HepG2 (cell line): ENCODE data around the gene SCGB1D2. TPM values are rescaled to one million over a fixed set of nuclear protein-coding genes. Genes with fewer than 3 reads are reported as not detected.
A peak's percentile ranks its signal among the peaks of the same experiment; 100 is the strongest.

Experiments used
- ATAC-seq: fragments of 200-7000 bp; cut with Tn5 transposase; 3 replicates; pipeline ENCODE4 v1.9.1; 2020; ENCODE audit warnings: mild to moderate bottlenecking, moderate library complexity
- BruUV-seq: library from RNA; stranded (reverse); fragments of 400-500 nt; replicated peaks from 2 replicates; lab custom pipeline; 2021; lab: Mats Ljungman, UMichigan
- CTCF ChIA-PET: fragments of 300-600 bp; formaldehyde crosslinking; extraction: SDS; loops from one replicate; lab custom pipeline; 2021; ENCODE audit warnings: low total read pairs, inconsistent platforms, low intra/inter-chr PET ratio; lab: Yijun Ruan, JAX
- POLR2A ChIA-PET: fragments of 350-600 bp; sonication (Branson Sonifier 250); formaldehyde crosslinking; loops from one replicate; lab custom pipeline; 2020; ENCODE audit warnings: antibody characterized with exemption, inconsistent platforms; lab: Yijun Ruan, JAX
- DNase-seq: peaks from one replicate; pipeline ENCODE4 v3.0.0-alpha.2; 2015; ENCODE audit warnings: low spot score
- FAIRE-seq: peaks from 3 replicates; lab custom pipeline; 2011; peaks lifted over from hg19 to GRCh38; lab: Jason Lieb, UNC
- H2AFZ ChIP-seq: one replicate; pipeline ENCODE4 v1.6.1; 2011; ENCODE audit warnings: low read length, inconsistent platforms
- H3K27ac ChIP-seq: fragments of 300-600 bp; 3 replicates; pipeline ENCODE4 v1.8.0; 2011; ENCODE audit warnings: mixed run types, mild to moderate bottlenecking, mixed read lengths, low read length, inconsistent platforms; ENCODE audit not compliant: insufficient read depth; ENCODE audit errors: extremely low read length
- H3K27me3 ChIP-seq, 2 experiments: fragments of 200-600 bp in 1 of 2; 2 replicates in 1 of 2; 3 replicates in 1 of 2; pipeline versions ENCODE4 v1.6.0 to v1.8.0; 2011; ENCODE audit warnings: low read length in 2 of 2, mild to moderate bottlenecking in 2 of 2, moderate library complexity in 2 of 2, inconsistent platforms in 1 of 2; ENCODE audit not compliant: insufficient read depth in 2 of 2, control insufficient read depth in 1 of 2
- H3K36me3 ChIP-seq, 2 experiments: fragments of 200-600 bp in 1 of 2; replicated peaks in 1 of 2; 2 replicates in 1 of 2; 3 replicates in 1 of 2; pipeline versions ENCODE4 v1.5.1 to v1.8.0; 2011; ENCODE audit warnings: low read length in 2 of 2, inconsistent platforms in 1 of 2; ENCODE audit not compliant: insufficient read depth in 2 of 2, control insufficient read depth in 1 of 2
- H3K4me1 ChIP-seq: 2 replicates; pipeline ENCODE4 v1.5.1; 2012; ENCODE audit warnings: low read length, inconsistent platforms; ENCODE audit not compliant: insufficient read depth
- H3K4me2 ChIP-seq: 2 replicates; pipeline ENCODE4 v1.6.0; 2011; ENCODE audit warnings: low read depth, low read length, inconsistent platforms
- H3K4me3 ChIP-seq, 3 experiments: fragments of 200-600 bp in 1 of 3; sonication (generic), shearing (Covaris generic) in 1 of 3; replicated peaks in 1 of 3; 2 replicates each; pipeline ENCODE4 v1.5.1; 2011 to 2016; ENCODE audit warnings: low read length in 3 of 3, inconsistent platforms in 2 of 3, low read depth in 2 of 3, mild to moderate bottlenecking in 2 of 3, control low read depth in 1 of 3, mixed read lengths in 1 of 3; ENCODE audit not compliant: insufficient read depth in 1 of 3
- H3K79me2 ChIP-seq: one replicate; pipeline ENCODE4 v1.6.1; 2011; ENCODE audit warnings: low read length, inconsistent platforms; ENCODE audit not compliant: insufficient read depth
- H3K9ac ChIP-seq: 2 replicates; pipeline ENCODE4 v1.6.0; 2011; ENCODE audit warnings: mild to moderate bottlenecking, low read depth, low read length, inconsistent platforms; ENCODE audit not compliant: insufficient read depth
- H3K9me3 ChIP-seq: 2 replicates; pipeline ENCODE4 v1.5.1; 2012; ENCODE audit warnings: mild to moderate bottlenecking, low read length
- H4K20me1 ChIP-seq: 2 replicates; pipeline ENCODE4 v1.6.0; 2011; ENCODE audit warnings: inconsistent platforms, mild to moderate bottlenecking, low read length, moderate library complexity; ENCODE audit not compliant: insufficient read depth
- CHCHD3 ChIP-seq: sonication (generic); formaldehyde crosslinking; IDR thresholded peaks from 2 replicates; pipeline ENCODE4 v1.8.0; 2022; ENCODE audit warnings: mild to moderate bottlenecking, missing genetic modification reagents, moderate library complexity
- CTCF ChIP-seq: sonication (generic); formaldehyde crosslinking; IDR thresholded peaks from 2 replicates; pipeline ENCODE4 v1.5.0; 2020; ENCODE audit warnings: mild to moderate bottlenecking, missing genetic modification reagents, moderate library complexity
- GLI4 ChIP-seq: sonication (generic); formaldehyde crosslinking; IDR thresholded peaks from 2 replicates; pipeline ENCODE4 v1.5.1; 2020; ENCODE audit warnings: missing genetic modification reagents, mild to moderate bottlenecking, moderate library complexity, borderline replicate concordance
- IRF2 ChIP-seq: IDR thresholded peaks from 2 replicates; pipeline ENCODE4 v1.6.1; 2018; ENCODE audit warnings: missing genetic modification reagents, missing compliant biosample characterization
- MED1 ChIP-seq: sonication (generic); formaldehyde crosslinking; IDR thresholded peaks from 2 replicates; pipeline ENCODE4 v1.4.0; 2020; ENCODE audit warnings: missing genetic modification reagents
- SMAD1 ChIP-seq: sonication (generic); formaldehyde crosslinking; IDR thresholded peaks from 2 replicates; pipeline ENCODE4 v1.4.0; 2020; ENCODE audit warnings: missing genetic modification reagents, low read depth, mild to moderate bottlenecking, borderline replicate concordance
- SMC3 ChIP-seq: IDR thresholded peaks from 2 replicates; pipeline ENCODE4 v1.6.1; 2011; ENCODE audit warnings: low read length, improper control_type of control experiment
- SNAI1 ChIP-seq: sonication (generic); formaldehyde crosslinking; IDR thresholded peaks from 2 replicates; pipeline ENCODE4 v1.5.0; 2020; ENCODE audit warnings: mild to moderate bottlenecking, missing genetic modification reagents, borderline replicate concordance
- SP140L ChIP-seq: sonication (generic); formaldehyde crosslinking; IDR thresholded peaks from 2 replicates; pipeline ENCODE4 v1.4.0; 2020; ENCODE audit warnings: missing genetic modification reagents, borderline replicate concordance
- SRSF9 ChIP-seq: fragments of 200-400 bp; formaldehyde crosslinking; IDR thresholded peaks from 2 replicates; pipeline ENCODE4 v1.6.1; 2018; ENCODE audit warnings: borderline replicate concordance, mild to moderate bottlenecking, low read depth, low read length; ENCODE audit not compliant: insufficient read depth, poor library complexity, severe bottlenecking
- U2AF2 ChIP-seq: fragments of 200-400 bp; formaldehyde crosslinking; IDR thresholded peaks from 2 replicates; pipeline ENCODE4 v1.6.1; 2017; ENCODE audit warnings: low read depth, mild to moderate bottlenecking, low read length
- ZBTB2 ChIP-seq: sonication (generic); formaldehyde crosslinking; IDR thresholded peaks from 2 replicates; pipeline ENCODE4 v1.8.0; 2022; ENCODE audit warnings: low read depth, missing genetic modification reagents
- ZFP82 ChIP-seq: sonication (generic); formaldehyde crosslinking; IDR thresholded peaks from 2 replicates; pipeline ENCODE4 v1.5.1; 2020; ENCODE audit warnings: mild to moderate bottlenecking, missing genetic modification reagents, borderline replicate concordance
- ZNF296 ChIP-seq: sonication (generic); formaldehyde crosslinking; conservative IDR thresholded peaks from 2 replicates; pipeline ENCODE4 v1.5.0; 2020; ENCODE audit warnings: mild to moderate bottlenecking, missing genetic modification reagents
- ZNF558 ChIP-seq: sonication (generic); formaldehyde crosslinking; IDR thresholded peaks from 2 replicates; pipeline ENCODE4 v1.9.0; 2022; ENCODE audit warnings: mild to moderate bottlenecking, missing genetic modification reagents, borderline replicate concordance
- ZNF720 ChIP-seq: sonication (generic); formaldehyde crosslinking; IDR thresholded peaks from 2 replicates; pipeline ENCODE4 v1.4.0; 2020; ENCODE audit warnings: missing genetic modification reagents
- ZSCAN21 ChIP-seq: sonication (generic); formaldehyde crosslinking; IDR thresholded peaks from 2 replicates; pipeline ENCODE4 v1.8.0; 2022; ENCODE audit warnings: mild to moderate bottlenecking, missing genetic modification reagents, moderate library complexity, borderline replicate concordance
- in situ Hi-C: cut with HindIII; loops from 2 replicates; pipeline ENCODE4 v1.10.0; 2017; ENCODE audit warnings: low pct_unique_long_range_greater_than_20kb; ENCODE audit not compliant: extremely low pct_ligation_motif_present
- intact Hi-C: fragments of 100-400 bp; cut with micrococcal nuclease; formaldehyde crosslinking; loops from one replicate; pipeline ENCODE4 v1.10.0; 2022; ENCODE audit not compliant: unreplicated experiment
- polyA plus RNA-seq, 8 experiments: library from polyadenylated mRNA; depleted of rRNA in 3 of 8; stranded (reverse) in 7 of 8; unstranded in 1 of 8; fragments of >200 nt; fragmentation: Illumina TruSeq in 4 of 8; extraction: Trizol in 4 of 8; gene quantifications; 2 replicates each; pipeline versions ENCODE4 v1.2.1 to v1.2.3, GENCODE V29; 2011 to 2016; ENCODE audit warnings: low read depth in 4 of 8, missing spikeins in 1 of 8, mixed read lengths in 1 of 8; ENCODE audit not compliant: insufficient read depth in 1 of 8
- total RNA-seq, 5 experiments: library from RNA; depleted of rRNA; stranded (reverse); fragments of >200 nt; fragmentation: Illumina TruSeq; extraction: Trizol; gene quantifications; 2 replicates each; pipeline ENCODE4 v1.2.3, GENCODE V29; 2016; ENCODE audit warnings: low read depth in 1 of 5
- TF ChIP-seq, protein P1 (sequence below): sonication (generic); formaldehyde crosslinking; IDR thresholded peaks from 2 replicates; pipeline ENCODE4 v1.4.0; 2020; ENCODE audit warnings: missing genetic modification reagents, borderline replicate concordance

The SCGB1D2 gene
- total and polyA plus RNA-seq, 2 of the 13 experiments (the other 11 are each of a cell fraction or from before 2014, with no cell fraction given): not detected

- ChIA-PET CTCF (interaction anchor here (1.1 to 1.4 kb wide), 2 partner anchors 77 to 91 kb away, joined by 4 to 5 read pairs; no protein-coding TSS in a partner anchor), POLR2A (no interaction called here)
- in situ Hi-C loops: no loop called here
- Histone ChIP-seq H3K27ac (no peak overlapping the region), H2AFZ (no peak overlapping the region), H3K4me3 (no peak overlapping the region), H3K9me3 (no peaks in the 10 kb centered on the region), H4K20me1 (no peaks in the 10 kb centered on the region), H3K79me2 (no peaks in the 10 kb centered on the region), H3K4me1 (no peaks in the 10 kb centered on the region), H3K36me3 (no peaks in the 10 kb centered on the region), H3K9ac (no peak overlapping the region), H3K27me3 (peaks cover 0 to 17% of the 10 kb centered on the region in 2 experiments; a peak in 2 of 5 replicates), H3K4me2 (no peak overlapping the region)
- ATAC-seq (no peak), DNase-seq (no peak), FAIRE-seq (no peak)
- intact Hi-C loops: no loop called here
- BruUV-seq: no TSS peak
- TF ChIP-seq, protein P1, sequence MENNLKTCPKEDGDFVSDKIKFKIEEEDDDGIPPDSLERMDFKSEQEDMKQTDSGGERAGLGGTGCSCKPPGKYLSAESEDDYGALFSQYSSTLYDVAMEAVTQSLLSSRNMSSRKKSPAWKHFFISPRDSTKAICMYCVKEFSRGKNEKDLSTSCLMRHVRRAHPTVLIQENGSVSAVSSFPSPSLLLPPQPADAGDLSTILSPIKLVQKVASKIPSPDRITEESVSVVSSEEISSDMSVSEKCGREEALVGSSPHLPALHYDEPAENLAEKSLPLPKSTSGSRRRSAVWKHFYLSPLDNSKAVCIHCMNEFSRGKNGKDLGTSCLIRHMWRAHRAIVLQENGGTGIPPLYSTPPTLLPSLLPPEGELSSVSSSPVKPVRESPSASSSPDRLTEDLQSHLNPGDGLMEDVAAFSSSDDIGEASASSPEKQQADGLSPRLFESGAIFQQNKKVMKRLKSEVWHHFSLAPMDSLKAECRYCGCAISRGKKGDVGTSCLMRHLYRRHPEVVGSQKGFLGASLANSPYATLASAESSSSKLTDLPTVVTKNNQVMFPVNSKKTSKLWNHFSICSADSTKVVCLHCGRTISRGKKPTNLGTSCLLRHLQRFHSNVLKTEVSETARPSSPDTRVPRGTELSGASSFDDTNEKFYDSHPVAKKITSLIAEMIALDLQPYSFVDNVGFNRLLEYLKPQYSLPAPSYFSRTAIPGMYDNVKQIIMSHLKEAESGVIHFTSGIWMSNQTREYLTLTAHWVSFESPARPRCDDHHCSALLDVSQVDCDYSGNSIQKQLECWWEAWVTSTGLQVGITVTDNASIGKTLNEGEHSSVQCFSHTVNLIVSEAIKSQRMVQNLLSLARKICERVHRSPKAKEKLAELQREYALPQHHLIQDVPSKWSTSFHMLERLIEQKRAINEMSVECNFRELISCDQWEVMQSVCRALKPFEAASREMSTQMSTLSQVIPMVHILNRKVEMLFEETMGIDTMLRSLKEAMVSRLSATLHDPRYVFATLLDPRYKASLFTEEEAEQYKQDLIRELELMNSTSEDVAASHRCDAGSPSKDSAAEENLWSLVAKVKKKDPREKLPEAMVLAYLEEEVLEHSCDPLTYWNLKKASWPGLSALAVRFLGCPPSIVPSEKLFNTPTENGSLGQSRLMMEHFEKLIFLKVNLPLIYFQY (CRISPR knock-in tag): no peak
- no peak for TF ChIP-seq SMAD1 (CRISPR knock-in tag)
- TF ChIP-seq SRSF9: no peak
- TF ChIP-seq MED1 (CRISPR knock-in tag): no peak
- TF ChIP-seq ZNF558 (CRISPR knock-in tag): no peak
- TF ChIP-seq ZFP82 (CRISPR knock-in tag): no peak
- TF ChIP-seq ZNF720: no peak
- TF ChIP-seq SMC3: peak; percentile 33; the same call in 1 of the 2 replicates
- no peak for TF ChIP-seq SNAI1 (CRISPR knock-in tag)
- TF ChIP-seq ZBTB2: no peak
- TF ChIP-seq GLI4: no peak
- TF ChIP-seq CHCHD3: no peak
- no peak for TF ChIP-seq IRF2 (CRISPR knock-in tag)
- TF ChIP-seq SP140L (CRISPR knock-in tag): no peak
- no peak for TF ChIP-seq ZNF296 (CRISPR knock-in tag)
- TF ChIP-seq U2AF2: no peak
- peak; percentile 46 for TF ChIP-seq CTCF (CRISPR knock-in tag)
- TF ChIP-seq ZSCAN21: no peak
These were observed 8.3 kb upstream of the SCGB1D2 start for GRCh38 chr11:62233730-62234129.
